ENCODE measurements around the gene ARID1A.
A peak's percentile ranks its signal among the peaks of the same experiment; 100 is the strongest.

Gene ARID1A

DNA sequence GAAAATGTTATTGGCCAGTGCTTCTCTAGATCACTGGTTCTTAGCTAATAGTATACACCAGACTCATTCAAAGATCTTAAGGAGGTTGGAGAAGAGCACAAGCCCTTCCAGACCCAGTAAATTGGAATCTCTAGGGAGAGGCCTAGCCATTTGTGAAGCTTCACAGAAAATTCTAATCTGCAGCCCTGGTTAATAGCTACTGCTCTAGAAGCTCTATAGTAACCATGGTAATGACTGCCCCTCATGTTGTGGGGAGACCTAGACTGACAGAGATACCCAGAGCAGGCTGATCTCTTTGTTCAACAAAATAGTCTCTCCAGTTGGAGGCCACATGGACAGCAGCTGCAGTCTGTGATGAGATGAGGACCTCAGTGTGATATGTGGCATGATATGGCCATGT, 31.7 kb downstream of the ARID1A start:
- DNase-seq (ENCODE audit: low read depth) = no peak

DNA sequence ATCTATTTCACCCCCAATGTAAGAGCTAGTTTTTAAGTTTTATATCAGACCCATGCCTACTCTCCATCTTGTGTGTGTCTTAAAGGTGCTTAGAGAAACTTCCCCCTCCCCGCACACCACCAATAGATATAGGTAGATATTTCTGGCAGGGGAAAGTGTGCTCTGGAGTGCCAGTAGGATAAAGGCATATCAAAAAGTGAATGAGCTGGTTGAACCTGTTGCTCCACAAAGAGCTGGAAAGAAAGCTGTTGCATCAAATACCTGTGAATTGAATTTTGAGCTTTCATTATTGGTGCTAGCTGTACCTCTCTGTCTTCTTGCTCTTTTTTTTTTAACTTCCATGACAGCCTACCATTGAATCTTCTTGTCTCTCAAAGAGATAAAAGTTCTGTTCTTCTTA, 32.8 kb downstream of the ARID1A start:
- no peak for DNase-seq (ENCODE audit: low read depth)

DNA sequence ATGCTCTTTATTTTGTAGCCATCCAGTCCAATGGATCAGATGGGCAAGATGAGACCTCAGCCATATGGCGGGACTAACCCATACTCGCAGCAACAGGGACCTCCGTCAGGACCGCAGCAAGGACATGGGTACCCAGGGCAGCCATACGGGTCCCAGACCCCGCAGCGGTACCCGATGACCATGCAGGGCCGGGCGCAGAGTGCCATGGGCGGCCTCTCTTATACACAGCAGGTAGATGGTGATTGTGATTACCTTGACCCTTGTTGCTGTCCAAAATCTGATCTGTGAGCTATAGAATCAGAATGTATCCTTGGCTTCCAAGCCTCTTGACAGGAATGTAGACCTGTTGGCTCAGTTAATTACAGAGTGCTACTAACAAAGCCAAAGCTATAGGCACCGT, 33.8 kb downstream of the ARID1A start:
- no peak for DNase-seq (ENCODE audit: low read depth)

DNA sequence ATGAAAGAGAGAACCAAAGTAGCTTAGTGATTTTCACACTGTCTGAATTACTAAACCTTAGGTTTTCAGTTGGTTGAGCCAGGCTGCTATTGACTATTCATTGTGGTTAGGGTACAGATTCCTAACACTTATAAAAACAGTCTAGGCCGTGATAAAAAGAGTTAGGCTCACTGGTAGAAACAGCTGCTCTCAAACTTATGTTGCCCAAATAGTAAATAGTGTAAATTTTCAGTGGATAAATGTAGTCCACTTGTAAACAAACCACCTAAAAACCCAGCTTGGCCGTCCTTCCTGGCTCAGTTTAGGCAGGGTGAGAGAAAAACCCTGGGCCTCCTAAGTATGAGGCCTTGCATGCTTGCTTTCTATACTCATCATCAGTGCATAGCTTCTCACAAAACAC, 34.9 kb downstream of the ARID1A start:
- DNase-seq (ENCODE audit: low read depth) = no peak

DNA sequence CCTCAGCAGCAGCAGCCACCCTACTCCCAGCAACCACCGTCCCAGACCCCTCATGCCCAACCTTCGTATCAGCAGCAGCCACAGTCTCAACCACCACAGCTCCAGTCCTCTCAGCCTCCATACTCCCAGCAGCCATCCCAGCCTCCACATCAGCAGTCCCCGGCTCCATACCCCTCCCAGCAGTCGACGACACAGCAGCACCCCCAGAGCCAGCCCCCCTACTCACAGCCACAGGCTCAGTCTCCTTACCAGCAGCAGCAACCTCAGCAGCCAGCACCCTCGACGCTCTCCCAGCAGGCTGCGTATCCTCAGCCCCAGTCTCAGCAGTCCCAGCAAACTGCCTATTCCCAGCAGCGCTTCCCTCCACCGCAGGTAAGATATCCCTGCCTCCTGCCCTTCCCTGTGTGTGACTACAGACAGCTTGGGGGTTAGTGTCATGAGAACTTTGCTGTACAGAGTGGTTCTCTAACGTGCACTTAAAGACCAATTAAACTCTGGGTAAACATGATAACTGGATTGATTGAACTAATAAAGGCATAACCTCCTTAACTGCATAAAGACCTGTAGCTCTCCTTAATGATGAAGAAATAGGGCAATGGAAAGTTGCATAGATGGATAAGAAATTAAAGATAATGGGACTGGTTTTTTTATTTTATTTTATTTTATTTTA, 35.6 kb downstream of the ARID1A start:
- no peak for DNase-seq (ENCODE audit: low read depth)

DNA sequence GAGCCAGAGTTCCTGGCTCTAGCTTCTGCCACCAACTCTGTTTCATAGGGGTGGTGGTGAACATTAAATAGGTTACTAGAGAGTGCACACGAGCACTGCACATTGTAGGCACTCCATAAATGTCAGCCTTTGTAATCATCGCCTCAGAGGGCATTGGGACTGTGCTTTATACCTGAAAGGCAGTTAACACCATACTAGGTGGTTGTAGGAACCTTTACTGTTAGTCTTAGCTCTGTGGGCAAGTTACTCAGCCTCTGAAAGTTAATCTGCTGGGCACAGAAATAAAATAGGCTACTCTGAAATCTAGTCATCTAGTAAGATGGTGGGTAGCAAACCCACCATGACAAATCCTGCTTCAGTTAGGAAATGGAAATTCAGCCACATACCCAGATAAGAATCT, 37.6 kb downstream of the ARID1A start:
- DNase-seq (ENCODE audit: low read depth) = no peak

DNA sequence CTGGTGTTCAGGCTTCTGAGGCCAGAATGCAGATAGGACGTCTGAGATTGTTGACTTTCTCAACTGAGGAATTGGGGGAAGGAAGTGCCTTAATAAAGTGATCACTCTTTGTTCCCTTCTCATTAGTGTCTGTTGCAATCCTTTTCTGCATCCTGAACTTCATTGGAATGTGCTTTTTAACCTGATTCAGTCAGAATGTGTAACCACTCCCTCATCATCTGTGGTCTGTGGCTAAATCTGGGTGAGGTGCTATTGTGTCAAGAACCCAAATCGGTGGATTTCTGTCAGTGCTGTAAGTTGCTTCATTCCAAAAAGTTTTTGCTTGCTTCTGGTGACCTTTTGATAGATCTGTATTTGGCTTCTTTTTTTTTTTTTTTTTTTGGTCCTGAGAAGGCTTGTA, 38.2 kb downstream of the ARID1A start:
- no peak for DNase-seq (ENCODE audit: low read depth)

DNA sequence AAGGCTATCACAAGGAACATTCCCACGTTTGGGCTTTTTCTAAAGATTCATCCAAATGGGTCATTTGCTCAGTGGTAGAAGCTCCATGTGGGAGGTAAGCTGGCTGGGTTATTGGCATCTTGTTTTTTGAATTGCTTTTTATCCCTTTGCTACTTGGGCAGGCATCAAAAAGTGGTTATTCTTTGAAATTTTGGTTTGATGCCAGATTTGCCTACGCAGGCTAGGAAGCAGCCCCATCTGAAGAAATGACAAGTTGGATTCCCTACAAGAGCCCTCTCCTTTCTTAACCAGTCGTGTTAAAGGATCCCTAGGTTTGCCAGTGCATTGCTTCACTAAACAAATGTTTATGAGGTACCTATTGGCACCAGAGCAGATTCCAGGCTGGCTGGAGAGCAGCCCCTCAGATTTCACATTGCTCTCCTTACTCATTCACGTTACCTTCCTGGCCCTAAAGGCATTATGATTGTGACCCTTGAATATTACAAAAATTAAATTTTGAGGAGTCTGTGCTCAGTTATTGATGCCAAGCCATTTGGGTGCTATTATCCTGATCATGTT, 38.8 kb downstream of the ARID1A start:
- no peak for DNase-seq (ENCODE audit: low read depth)

DNA sequence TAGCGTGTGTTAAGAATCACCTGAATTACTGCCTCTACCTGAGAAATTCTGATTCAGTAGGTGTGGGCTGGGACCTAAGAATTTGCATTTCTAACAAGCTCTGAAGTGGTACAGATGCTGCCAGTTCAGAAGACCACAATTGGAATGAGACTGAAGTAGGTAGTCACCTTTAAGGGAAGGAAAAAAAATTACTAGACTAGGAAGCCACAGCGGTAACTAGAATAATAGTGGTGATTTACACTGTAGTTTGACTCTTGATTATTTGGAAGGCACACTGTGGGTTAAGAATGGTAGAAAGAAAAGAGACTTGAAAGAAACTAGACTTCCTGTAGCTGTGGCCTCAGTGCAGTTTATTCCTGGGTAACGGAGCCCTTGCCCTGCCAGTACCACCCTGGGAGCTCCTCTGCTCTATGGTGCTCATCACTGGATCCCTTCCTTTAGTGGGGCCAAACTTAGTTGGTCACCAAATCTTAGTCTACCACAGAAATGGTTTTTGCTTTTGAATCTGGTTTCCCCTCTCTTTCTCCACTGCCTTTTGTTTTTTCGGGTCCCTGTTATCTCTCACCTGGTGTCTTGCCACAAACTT, 43.6 kb downstream of the ARID1A start:
- DNase-seq (ENCODE audit: low read depth) = no peak

DNA sequence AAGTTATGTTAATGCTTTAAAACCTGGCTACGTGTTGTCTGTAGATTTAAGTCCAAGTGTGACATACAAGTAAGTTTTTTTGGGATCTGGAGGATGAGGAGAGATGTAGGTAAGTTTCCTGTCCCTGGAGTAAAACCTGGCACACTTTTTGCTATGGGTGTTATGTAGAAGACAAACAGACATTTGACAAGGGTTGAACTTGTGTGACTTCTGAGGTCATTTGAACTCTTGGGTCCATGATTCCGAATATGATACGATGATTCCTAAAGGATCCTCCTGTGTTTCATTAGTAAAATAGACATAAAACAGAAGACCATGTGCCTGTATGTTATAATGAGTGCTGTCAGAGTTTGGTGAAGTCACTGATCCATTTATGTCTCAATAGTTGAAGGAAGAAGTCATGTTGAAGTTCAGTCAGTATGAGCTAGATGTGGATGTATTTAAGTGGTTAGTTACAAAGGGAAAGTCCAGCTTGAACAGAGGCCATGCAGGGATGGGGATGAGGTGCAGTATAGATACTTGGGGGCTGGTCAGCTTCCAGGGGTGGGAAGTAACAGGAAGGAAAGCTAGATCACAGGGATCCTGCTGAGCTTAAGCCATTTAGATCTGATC, 44.3 kb downstream of the ARID1A start:
- DNase-seq (ENCODE audit: low read depth) = no peak

DNA sequence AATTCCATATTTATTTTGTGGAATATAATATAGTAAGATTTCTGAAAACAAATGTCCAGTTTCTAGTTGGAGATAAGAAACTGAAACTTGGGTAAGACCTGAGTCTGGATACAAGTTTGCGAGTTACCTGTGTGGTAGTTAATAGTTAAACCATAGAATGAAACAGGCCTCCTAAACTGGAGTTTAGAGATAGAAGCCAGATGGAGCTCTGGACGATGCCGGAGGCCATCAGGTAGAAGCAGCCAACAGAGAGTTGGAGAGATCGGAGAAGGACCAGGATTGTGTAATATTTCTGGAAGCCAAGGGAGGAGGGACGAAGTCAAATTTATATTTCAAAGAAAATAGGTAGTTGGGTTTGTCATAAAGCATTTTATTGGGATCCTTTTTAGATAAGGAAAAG, 45.1 kb downstream of the ARID1A start:
- no peak for DNase-seq (ENCODE audit: low read depth)

DNA sequence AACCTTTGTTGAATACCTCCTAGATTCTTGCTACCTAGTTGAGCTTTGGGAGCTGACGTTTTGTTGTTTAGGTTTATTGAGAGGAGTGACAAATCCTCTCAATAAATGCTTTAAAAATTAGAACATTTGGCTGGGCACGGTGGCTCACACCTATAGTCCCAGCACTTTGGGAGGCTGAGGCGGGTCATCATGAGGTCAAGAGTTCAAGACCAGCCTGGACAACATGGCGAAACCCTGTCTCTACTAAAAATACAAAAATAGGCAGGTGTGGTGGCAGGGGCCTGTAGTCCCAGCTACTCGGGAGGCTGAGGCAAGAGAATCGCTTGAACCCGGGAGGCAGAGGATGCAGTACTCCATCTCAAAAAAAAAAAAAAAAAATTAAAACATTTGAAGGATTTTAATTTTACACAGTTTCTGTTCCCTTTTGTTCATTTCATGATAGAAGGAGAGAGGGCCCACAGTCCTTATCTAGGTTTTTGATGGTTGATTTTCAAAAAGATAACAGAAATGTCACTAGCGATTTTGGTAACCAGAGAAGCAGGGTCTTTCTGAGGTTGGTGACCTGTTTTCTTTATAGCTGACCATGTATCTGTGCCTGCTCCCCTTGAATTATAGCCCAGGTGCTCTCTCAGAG, 47.7 kb downstream of the ARID1A start:
- no peak for DNase-seq (ENCODE audit: low read depth)

DNA sequence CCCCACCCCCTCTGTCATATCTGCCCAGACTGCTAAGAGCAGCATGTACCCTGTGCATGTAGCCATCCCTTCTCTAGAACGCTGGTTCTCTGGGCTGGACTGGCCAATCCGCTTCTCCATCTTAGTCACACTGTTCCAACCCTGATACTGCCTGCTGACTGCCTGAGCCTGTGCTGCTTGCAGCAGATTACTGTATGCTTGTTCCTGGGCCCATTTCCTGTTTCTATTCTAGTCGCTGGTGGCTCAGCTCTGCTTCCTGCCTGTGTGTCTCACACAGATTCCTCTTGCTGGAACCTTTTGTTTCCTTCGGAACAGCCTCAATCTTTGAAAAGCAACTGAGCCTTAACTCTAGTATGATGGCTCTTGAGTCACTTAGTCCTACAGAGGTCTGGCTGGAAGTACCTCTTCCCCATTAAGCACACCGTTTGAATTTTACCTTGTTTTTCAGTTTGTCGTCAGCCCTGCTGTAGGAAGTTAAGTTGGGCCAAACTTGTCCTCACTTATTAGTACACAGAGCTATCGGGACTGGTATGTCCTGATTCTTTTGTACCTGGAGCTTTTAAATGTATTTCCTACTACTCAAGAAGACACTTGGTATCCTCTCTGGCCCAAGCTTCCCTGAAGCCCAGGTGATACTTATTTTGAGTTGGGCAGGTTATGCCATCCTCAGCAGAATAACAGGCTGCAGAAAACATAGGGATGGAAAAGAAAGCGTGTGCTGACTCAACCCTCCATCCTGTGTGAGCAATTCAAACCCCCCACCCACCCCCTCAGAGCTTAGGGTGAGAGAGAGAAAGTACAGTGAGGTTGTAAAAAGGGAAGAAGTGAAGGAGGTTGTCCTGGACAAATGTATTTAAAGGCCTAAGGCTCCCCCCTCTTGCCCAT, 48.5 kb downstream of the ARID1A start:
- peak; percentile 66 for DNase-seq (ENCODE audit: low read depth)

DNA sequence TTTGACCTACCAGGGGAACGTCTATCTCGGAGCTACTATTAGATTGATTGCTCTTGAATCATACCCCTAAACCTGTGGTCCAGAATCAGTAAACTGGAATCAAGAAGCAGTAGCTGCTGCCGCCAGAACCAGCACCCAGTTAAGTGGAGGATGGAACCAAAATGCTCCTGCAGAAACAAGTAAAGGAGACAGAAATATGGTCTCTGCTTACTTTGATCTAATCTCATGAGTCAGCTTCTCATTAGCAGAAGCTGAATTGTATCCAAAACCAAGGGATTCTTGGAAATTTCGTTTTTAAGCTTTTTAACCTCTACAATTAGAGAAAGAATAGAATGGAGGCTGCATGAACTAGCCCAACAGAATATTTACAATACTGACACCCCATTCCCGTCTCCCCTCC, 49.4 kb downstream of the ARID1A start:
- DNase-seq (ENCODE audit: low read depth) = no peak

DNA sequence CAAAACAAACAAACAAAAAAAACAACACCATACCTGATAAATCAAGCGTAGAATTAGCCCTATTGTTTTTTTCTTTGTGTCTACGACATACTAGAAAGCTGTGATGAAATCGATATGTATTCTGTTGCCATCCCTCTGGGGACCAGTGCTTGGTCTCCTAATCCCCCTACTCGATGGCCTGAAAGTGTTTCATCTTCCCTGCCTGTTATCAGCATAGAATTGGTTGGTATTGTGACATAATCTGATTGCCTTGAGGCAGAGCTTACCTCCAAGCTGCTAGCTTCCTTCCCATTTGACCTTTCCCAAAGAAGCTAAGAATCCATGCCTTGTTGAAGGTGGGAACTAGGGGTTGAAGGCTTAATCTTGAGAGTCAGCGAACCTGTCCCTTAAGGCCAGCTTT, 51.2 kb downstream of the ARID1A start:
- no peak for DNase-seq (ENCODE audit: low read depth)

DNA sequence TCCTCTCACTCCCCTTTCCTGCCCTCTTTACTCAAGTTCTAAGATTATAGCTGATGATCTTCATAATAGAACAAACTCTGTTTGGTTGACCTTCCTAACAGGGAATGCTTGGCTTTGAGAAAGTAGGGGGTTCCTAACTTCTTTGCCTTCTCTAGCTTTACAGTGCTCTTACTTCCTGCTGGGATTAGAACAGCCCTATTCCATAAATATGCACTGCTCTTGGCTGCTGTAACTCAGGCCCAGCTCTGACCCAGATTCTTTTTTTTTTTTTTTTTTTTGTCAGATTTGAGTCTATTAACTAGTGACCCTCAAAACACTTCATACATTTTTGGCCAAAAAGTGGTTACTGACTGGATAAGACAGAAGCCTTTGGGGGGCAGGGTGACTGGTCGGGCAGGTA, 52.5 kb downstream of the ARID1A start:
- no peak for DNase-seq (ENCODE audit: low read depth)

DNA sequence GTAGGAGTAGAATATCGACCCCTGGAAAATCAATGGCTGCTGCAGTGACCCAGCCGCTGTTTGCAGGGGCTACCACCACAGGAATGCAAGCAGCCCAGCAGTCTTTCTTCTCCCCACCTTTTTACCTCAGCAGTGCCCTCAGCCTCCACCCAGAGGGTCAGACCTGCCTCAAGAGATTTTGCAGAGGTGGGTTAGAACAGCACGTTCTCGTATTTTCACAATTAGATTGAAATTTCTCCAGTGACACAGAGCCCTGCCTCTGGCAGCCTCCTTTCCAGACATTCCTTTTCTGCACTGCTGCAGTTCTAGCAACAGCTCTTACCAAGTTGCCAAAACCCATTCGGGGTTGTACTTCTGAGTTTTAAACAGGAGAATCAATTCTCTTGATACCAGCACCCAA, 53.6 kb downstream of the ARID1A start:
- no peak for DNase-seq (ENCODE audit: low read depth)

DNA sequence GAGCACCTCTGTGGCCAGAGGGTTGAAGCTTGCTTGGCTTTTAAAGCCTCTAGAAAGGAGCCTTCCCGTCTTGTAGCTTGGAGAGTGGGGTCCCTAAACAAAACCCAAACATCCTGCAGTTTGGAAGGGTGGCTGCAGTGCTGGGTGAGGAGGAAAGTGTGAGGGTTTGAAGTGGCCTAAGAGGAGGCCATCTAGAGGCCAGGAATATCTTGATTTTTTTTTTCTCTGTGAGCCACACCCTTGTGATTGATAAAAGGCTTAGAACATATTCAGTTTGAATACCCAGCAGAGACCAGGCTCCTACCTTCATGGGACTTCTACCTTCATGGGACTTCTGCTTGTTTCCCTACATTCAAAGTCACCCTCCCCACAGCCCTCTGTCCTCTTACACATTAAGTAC, 54.6 kb downstream of the ARID1A start:
- DNase-seq (ENCODE audit: low read depth) = no peak

DNA sequence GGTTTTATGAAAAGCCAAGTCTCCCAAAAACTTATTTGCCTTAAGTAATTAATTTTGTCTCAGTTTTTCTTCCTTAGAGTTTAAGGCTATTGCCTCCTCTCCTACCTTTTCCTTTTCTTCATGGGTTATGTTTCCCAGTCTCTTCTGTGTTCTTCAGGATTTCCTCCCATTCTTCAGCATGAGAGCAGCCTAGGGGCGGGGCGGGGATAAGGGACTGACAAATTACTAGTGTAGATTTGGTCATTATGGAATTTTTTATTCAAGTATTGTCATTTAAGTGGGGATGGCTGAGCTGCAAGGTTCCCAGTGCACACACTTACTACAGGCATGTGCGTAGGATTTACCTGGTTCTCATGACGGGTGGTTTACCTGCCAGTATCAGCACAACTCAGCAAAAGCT, 56.7 kb downstream of the ARID1A start:
- no peak for DNase-seq (ENCODE audit: low read depth)

DNA sequence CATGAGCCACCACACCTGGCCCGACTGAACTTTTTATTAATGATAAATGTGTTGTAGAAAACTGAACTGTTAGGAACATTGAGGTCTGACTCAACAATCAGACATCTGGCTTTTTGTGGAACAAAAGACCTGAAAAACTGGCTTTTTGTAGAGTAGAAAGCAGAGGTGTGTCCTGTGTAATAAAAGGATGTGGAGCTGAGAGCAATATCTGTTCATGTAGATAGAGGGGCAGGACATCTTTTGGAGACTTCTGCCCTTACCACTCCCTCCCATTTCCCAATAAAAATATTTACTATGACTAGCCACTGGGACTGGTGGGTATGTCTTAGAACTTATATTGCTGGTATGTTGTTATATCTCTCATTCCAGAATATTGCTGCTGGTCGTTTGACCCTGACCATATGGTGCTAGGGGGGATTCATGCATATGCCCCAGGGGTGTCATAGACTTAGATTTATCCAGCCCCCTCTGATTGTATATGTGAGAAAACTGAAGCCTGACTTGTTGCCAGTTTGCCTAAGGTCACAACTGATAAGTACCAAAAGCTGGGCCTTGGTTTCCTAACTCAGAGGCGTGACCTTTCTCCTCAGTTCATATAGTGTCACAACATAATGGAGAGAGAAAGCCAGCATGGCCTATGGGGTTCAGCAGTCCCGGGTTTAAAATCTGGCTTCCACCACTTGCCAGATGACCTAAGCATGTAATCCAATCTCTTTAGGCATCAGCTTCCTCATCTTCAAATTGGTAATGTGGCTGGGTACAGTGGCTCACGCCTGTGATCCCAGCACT, 58.5 kb downstream of the ARID1A start:
- no peak for DNase-seq (ENCODE audit: low read depth)

DNA sequence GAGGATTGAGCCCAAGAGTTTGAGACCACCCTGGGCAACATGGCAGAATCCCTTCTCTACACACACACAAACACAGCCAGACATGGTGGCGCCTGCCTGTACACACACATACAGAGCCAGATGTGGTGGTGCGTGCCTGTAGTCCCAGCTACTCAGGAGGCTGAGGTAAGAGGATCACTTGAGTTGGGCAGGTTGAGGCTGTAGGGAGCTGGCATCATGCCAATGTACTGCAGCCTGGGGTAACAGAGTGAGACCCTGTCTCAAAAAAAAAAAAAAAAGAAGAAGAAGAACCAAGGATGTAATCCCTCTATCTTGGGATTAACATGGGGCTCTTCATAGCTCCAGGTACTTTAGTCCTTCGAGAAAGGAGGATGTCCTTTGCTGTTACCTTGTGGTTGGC, 62.5 kb downstream of the ARID1A start:
- DNase-seq (ENCODE audit: low read depth) = no peak

Data from T follicular helper cell (primary cell).